OCI-LY1 (cell line): ENCODE results near the gene TCF19.

Experiments used
- H2AFZ ChIP-seq: fragments of 200-600 bp; sonication (generic), shearing (Covaris generic); 2 replicates; pipeline ENCODE4 v1.6.0; 2014; ENCODE audit warnings: antibody characterized with exemption, mild to moderate bottlenecking, low read length
- H3F3A ChIP-seq: fragments of 200-600 bp; sonication (generic), shearing (Covaris generic); 2 replicates; pipeline ENCODE4 v1.6.0; 2014; ENCODE audit warnings: mild to moderate bottlenecking, antibody characterized with exemption, low read length, moderate library complexity; ENCODE audit not compliant: insufficient read depth
- H3K27ac ChIP-seq: fragments of 200-600 bp; sonication (generic); 2 replicates; pipeline ENCODE4 v1.5.1; 2014; ENCODE audit warnings: low read length, mixed run types, mild to moderate bottlenecking, low read depth; ENCODE audit not compliant: poor library complexity, severe bottlenecking
- H3K27me3 ChIP-seq: fragments of 200-600 bp; sonication (generic); 2 replicates; pipeline ENCODE4 v1.6.0; 2014; ENCODE audit warnings: antibody characterized with exemption, mild to moderate bottlenecking, low read length, moderate library complexity; ENCODE audit not compliant: insufficient read depth
- H3K36me3 ChIP-seq: fragments of 200-600 bp; sonication (generic); 2 replicates; pipeline ENCODE4 v1.6.1; 2014; ENCODE audit warnings: mild to moderate bottlenecking, antibody characterized with exemption, low read length, moderate library complexity, mixed read lengths; ENCODE audit not compliant: insufficient read depth
- H3K4me1 ChIP-seq: fragments of 200-600 bp; sonication (generic); 2 replicates; pipeline ENCODE4 v1.5.1; 2014; ENCODE audit warnings: mild to moderate bottlenecking, low read length, moderate library complexity; ENCODE audit not compliant: insufficient read depth, severe bottlenecking
- H3K4me2 ChIP-seq: fragments of 200-600 bp; sonication (generic), shearing (Covaris generic); 2 replicates; pipeline ENCODE4 v1.6.1; 2014; ENCODE audit warnings: low read length
- H3K4me3 ChIP-seq: fragments of 200-600 bp; sonication (generic); 2 replicates; pipeline ENCODE4 v1.5.1; 2014; ENCODE audit warnings: low read length, low read depth, mild to moderate bottlenecking, mixed read lengths; ENCODE audit not compliant: poor library complexity, severe bottlenecking
- H3K79me2 ChIP-seq: fragments of 200-600 bp; shearing (Covaris generic); 2 replicates; pipeline ENCODE4 v1.6.1; 2016; ENCODE audit warnings: mixed run types, low read length, mixed read lengths; ENCODE audit not compliant: insufficient read depth
- H3K9ac ChIP-seq: fragments of 200-600 bp; sonication (generic), shearing (Covaris generic); 2 replicates; pipeline ENCODE4 v1.6.1; 2014; ENCODE audit warnings: mild to moderate bottlenecking, low read length, mixed read lengths
- H3K9me2 ChIP-seq: fragments of 200-600 bp; sonication (generic), shearing (Covaris generic); 2 replicates; pipeline ENCODE4 v1.6.1; 2014; ENCODE audit warnings: low read depth, mild to moderate bottlenecking, low read length, mixed read lengths
- H3K9me3 ChIP-seq: fragments of 200-600 bp; shearing (Covaris generic); 2 replicates; pipeline ENCODE4 v1.6.1; 2014; ENCODE audit warnings: low read length, mixed read lengths
- H4K20me1 ChIP-seq: fragments of 200-600 bp; sonication (generic), shearing (Covaris generic); 2 replicates; pipeline ENCODE4 v1.6.0; 2016; ENCODE audit warnings: mild to moderate bottlenecking, low read length; ENCODE audit not compliant: insufficient read depth
- EZH2 ChIP-seq: fragments of 200-600 bp; sonication (generic), shearing (Covaris generic); IDR thresholded peaks from 2 replicates; pipeline ENCODE4 v1.8.0; 2017; ENCODE audit warnings: borderline replicate concordance, mixed run types, mild to moderate bottlenecking, antibody characterized with exemption, low read length, moderate library complexity, mixed read lengths
- TF ChIP-seq, protein P1 (sequence below): fragments of 200-600 bp; sonication (generic), shearing (Covaris generic); IDR thresholded peaks from 2 replicates; pipeline ENCODE4 v1.5.1; 2017; ENCODE audit warnings: mild to moderate bottlenecking, antibody characterized with exemption, low read length, moderate library complexity, mixed read lengths

The TCF19 gene

GRCh38 chr6:31203345-31203979, 45.1 kb downstream of the TCF19 start:
- peak overlapping the region; percentile 51 for H3K4me3 ChIP-seq
- peaks cover 10% of the 10 kb centered on the region for H3F3A ChIP-seq
- peak overlapping the region; percentile 72 for H3K4me2 ChIP-seq
- H3K9ac ChIP-seq = peak overlapping the region; percentile 62
- H3K79me2 ChIP-seq = peaks cover 15% of the 10 kb centered on the region
- H4K20me1 ChIP-seq = no peaks in the 10 kb centered on the region
- H2AFZ ChIP-seq = no peak overlapping the region
- peaks cover 37% of the 10 kb centered on the region for H3K36me3 ChIP-seq
- peaks cover 60% of the 10 kb centered on the region for H3K4me1 ChIP-seq
- no peak for TF ChIP-seq EZH2
- TF ChIP-seq, protein P1, sequence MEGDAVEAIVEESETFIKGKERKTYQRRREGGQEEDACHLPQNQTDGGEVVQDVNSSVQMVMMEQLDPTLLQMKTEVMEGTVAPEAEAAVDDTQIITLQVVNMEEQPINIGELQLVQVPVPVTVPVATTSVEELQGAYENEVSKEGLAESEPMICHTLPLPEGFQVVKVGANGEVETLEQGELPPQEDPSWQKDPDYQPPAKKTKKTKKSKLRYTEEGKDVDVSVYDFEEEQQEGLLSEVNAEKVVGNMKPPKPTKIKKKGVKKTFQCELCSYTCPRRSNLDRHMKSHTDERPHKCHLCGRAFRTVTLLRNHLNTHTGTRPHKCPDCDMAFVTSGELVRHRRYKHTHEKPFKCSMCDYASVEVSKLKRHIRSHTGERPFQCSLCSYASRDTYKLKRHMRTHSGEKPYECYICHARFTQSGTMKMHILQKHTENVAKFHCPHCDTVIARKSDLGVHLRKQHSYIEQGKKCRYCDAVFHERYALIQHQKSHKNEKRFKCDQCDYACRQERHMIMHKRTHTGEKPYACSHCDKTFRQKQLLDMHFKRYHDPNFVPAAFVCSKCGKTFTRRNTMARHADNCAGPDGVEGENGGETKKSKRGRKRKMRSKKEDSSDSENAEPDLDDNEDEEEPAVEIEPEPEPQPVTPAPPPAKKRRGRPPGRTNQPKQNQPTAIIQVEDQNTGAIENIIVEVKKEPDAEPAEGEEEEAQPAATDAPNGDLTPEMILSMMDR = no peak
- no peaks in the 10 kb centered on the region for H3K27me3 ChIP-seq
- H3K27ac ChIP-seq = peak overlapping the region; percentile 98
- peaks cover 11% of the 10 kb centered on the region for H3K9me3 ChIP-seq
- H3K9me2 ChIP-seq = no peaks in the 10 kb centered on the region

DNA sequence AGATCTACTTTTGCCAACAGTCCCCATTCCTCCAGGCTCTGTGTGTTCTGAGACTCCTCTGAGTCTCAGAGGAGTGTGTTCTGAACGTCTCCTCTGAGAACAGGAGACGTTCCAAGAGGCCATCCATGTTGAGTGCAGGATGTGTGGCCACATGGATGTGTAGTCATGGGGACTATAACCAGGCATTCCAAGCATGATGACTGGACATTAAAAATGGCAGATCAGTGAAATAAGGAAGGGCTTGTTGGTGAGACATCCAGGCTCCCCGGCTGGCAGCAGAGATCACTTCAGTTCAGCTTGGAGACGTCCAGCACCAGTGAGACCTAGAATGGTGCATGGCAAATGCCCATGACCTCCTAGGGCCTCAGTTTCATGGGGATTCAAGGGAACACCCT, 46.4 kb downstream of the TCF19 start:
- no peak overlapping the region for H2AFZ ChIP-seq
- H3F3A ChIP-seq = peaks cover 10% of the 10 kb centered on the region
- peaks cover 28% of the 10 kb centered on the region for H3K36me3 ChIP-seq
- peaks cover 7% of the 10 kb centered on the region for H3K79me2 ChIP-seq
- peak overlapping the region; percentile 98 for H3K27ac ChIP-seq
- peaks cover 7% of the 10 kb centered on the region for H3K9me3 ChIP-seq
- peaks cover 52% of the 10 kb centered on the region for H3K4me1 ChIP-seq
- H3K27me3 ChIP-seq = no peaks in the 10 kb centered on the region
- no peaks in the 10 kb centered on the region for H3K9me2 ChIP-seq
- H3K4me2 ChIP-seq = peak overlapping the region; percentile 72
- TF ChIP-seq EZH2 = no peak
- TF ChIP-seq, protein P1 = no peak
- H4K20me1 ChIP-seq = no peaks in the 10 kb centered on the region
- peak overlapping the region; percentile 62; the same call in 1 of the 2 replicates for H3K9ac ChIP-seq
- peak overlapping the region; percentile 51 for H3K4me3 ChIP-seq

DNA sequence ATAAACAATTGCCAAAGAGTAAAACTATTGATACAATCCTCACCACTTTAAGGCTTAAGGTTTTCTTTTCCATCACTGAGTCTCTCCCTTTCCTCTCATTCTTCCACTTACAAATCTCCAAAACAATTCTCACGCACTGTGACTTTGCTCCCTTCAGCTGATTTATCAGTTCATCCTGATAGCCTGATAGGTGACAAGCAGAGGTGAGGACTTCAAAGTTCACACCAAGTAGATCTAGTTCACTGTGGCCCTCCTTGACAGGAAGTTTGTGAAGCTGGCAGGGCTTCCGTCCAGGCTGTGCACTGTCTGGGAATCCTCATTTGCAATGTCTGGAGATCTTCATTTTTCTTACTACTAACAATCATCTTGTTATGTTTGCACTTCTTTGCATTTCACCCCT, 47.2 kb downstream of the TCF19 start:
- Histone ChIP-seq H3K36me3 (peaks cover 19% of the 10 kb centered on the region), H3K4me2 (peak overlapping the region; percentile 23; the same call in 1 of the 2 replicates), H3K4me1 (peaks cover 47% of the 10 kb centered on the region), H3K27ac (peak overlapping the region; percentile 40), H3K27me3 (no peaks in the 10 kb centered on the region), H3F3A (peaks cover 10% of the 10 kb centered on the region), H3K79me2 (no peaks in the 10 kb centered on the region), H4K20me1 (no peaks in the 10 kb centered on the region), H3K9ac (no peak overlapping the region), H3K9me2 (no peaks in the 10 kb centered on the region), H2AFZ (no peak overlapping the region), H3K9me3 (no peaks in the 10 kb centered on the region), H3K4me3 (no peak overlapping the region)
- TF ChIP-seq, protein P1 = no peak
- TF ChIP-seq EZH2 = no peak
